ENCODE results near the gene PHF12.

Gene PHF12

DNA sequence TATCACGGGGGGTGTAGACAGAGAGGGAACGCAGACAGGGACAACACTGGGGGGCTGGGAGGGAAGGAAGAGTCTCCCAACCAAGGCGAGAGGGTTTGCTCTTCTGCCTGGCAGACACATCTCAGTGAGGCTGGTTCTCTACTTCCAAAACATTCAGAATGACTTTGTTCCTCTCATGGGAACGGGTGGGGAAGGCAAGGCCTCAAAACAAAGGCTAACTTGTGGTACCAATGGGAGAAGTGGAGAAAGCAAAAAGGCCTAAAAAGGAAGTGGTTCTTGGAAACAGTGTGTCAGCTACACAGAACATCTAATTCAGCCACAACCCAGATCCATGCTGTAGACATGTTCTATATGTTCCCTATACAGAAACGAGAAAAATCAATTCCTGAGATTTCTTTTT, 61.3 kb downstream of the PHF12 start:
- peaks cover 4 to 12% of the 10 kb centered on the region in 2 donors for H3K4me1 ChIP-seq (ENCODE audit: control insufficient read depth in 1 of 2, insufficient read depth in 2 of 2, low read length in 2 of 2)
- no peak overlapping the region for H3K4me3 ChIP-seq (ENCODE audit: low read depth in 1 of 2, low read length in 2 of 2)
- no peaks in the 10 kb centered on the region for H3K27me3 ChIP-seq (ENCODE audit: control insufficient read depth in 1 of 2, insufficient read depth in 2 of 2, low read length in 2 of 2)
- H3K36me3 ChIP-seq (ENCODE audit: control insufficient read depth in 1 of 2, insufficient read depth in 2 of 2, low read length in 2 of 2) = peaks cover 0 to 19% of the 10 kb centered on the region in 2 donors
- H3K27ac ChIP-seq (ENCODE audit: low read depth, low read length) = no peak overlapping the region
- no peak overlapping the region for H3K9ac ChIP-seq (ENCODE audit: low read depth in 1 of 2, low read length in 2 of 2)
- no peaks in the 10 kb centered on the region for H3K9me3 ChIP-seq (ENCODE audit: control insufficient read depth in 1 of 2, low read length in 2 of 2)

DNA sequence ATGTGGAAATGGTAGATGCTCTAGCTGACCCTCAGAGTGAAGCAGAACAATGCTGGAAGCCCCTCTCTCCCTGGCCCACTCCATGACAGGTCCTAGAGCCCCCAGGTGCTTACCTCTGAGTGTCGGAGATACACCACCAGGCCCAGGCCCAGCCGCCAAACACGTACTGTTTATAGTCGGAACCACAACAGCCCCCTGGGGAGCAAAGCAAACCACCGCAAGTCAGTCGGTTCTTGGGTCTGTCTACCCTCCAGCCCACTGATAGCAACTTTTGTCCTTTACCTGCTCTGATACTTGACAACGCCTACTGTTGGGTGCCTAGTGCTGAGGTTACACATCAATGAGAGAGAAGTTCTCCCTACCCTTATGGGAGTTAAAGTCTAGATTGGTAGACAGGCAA, 62.5 kb downstream of the PHF12 start:
- H3K9ac ChIP-seq (ENCODE audit: low read depth in 1 of 2, low read length in 2 of 2) = no peak overlapping the region
- peaks cover 0 to 30% of the 10 kb centered on the region in 2 donors for H3K36me3 ChIP-seq (ENCODE audit: control insufficient read depth in 1 of 2, insufficient read depth in 2 of 2, low read length in 2 of 2)
- no peak overlapping the region for H3K4me3 ChIP-seq (ENCODE audit: low read depth in 1 of 2, low read length in 2 of 2)
- no peak overlapping the region for H3K27ac ChIP-seq (ENCODE audit: low read depth, low read length)
- H3K4me1 ChIP-seq (ENCODE audit: control insufficient read depth in 1 of 2, insufficient read depth in 2 of 2, low read length in 2 of 2) = peaks cover 4 to 12% of the 10 kb centered on the region in 2 donors
- H3K27me3 ChIP-seq (ENCODE audit: control insufficient read depth in 1 of 2, insufficient read depth in 2 of 2, low read length in 2 of 2) = no peaks in the 10 kb centered on the region
- H3K9me3 ChIP-seq (ENCODE audit: control insufficient read depth in 1 of 2, low read length in 2 of 2) = no peaks in the 10 kb centered on the region

DNA sequence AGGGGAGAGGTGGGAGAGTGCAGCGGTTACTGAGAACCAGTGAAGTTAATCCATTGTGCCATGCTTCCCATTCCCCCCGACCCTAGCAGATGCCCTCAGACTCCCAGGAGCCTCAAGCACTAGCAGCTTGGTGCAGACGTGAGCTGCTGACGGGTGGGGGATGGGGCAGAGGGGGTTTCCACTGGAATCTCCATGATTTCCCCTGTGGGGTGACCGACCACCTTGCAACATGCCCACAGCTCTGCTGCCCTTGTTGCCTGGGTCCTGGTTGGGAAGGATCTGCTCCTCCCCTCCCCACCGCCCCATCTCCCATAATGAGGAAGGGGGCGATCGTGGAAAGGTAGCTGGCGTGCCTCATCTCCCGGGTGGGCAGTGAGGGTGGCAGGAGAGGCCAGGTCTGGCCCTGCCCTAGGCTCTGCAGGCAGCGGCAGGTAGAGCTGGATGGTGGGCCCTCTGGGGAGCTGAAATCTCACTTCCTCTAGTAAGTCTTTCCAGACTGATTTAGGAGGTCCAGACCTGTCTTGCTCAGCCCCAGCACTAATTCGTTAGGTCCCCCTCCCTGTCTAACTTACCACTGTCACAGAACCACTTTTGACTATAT, 63.3 kb downstream of the PHF12 start:
- H3K9me3 ChIP-seq (ENCODE audit: control insufficient read depth in 1 of 2, low read length in 2 of 2) = no peaks in the 10 kb centered on the region
- no peak overlapping the region for H3K4me3 ChIP-seq (ENCODE audit: low read depth in 1 of 2, low read length in 2 of 2)
- H3K27me3 ChIP-seq (ENCODE audit: control insufficient read depth in 1 of 2, insufficient read depth in 2 of 2, low read length in 2 of 2) = no peaks in the 10 kb centered on the region
- no peak overlapping the region for H3K9ac ChIP-seq (ENCODE audit: low read depth in 1 of 2, low read length in 2 of 2)
- H3K27ac ChIP-seq (ENCODE audit: low read depth, low read length) = no peak overlapping the region
- H3K4me1 ChIP-seq (ENCODE audit: control insufficient read depth in 1 of 2, insufficient read depth in 2 of 2, low read length in 2 of 2) = peaks cover 1 to 7% of the 10 kb centered on the region in 2 donors
- peaks cover 0 to 39% of the 10 kb centered on the region in 2 donors for H3K36me3 ChIP-seq (ENCODE audit: control insufficient read depth in 1 of 2, insufficient read depth in 2 of 2, low read length in 2 of 2)

DNA sequence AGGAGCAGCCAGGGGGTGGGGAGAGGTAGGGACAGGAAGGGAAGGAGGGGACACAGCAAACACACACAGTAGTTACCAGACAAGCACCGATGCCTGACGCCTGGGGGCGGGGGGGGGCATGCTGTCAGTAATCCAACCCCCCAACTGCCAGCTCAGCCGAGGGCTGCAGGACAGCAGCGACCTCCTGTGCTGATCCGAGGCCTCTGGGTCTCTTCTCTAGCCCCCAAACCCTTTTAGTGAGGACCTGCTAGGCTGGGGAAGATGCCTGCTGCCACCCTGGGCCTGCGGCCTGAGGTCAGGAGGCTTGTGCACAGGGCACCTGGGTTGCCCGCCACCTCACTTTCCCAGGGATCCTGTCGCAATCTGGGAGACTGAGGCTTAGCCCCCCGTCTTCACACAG, 65.4 kb downstream of the PHF12 start:
- Histone ChIP-seq H3K27me3 (ENCODE audit: control insufficient read depth in 1 of 2, insufficient read depth in 2 of 2, low read length in 2 of 2) (no peaks in the 10 kb centered on the region), H3K36me3 (ENCODE audit: control insufficient read depth in 1 of 2, insufficient read depth in 2 of 2, low read length in 2 of 2) (peaks cover 17 to 54% of the 10 kb centered on the region in 2 donors), H3K4me1 (ENCODE audit: control insufficient read depth in 1 of 2, insufficient read depth in 2 of 2, low read length in 2 of 2) (peaks cover 0 to 3% of the 10 kb centered on the region in 2 donors), H3K4me3 (ENCODE audit: low read depth in 1 of 2, low read length in 2 of 2) (no peak overlapping the region), H3K9ac (ENCODE audit: low read depth in 1 of 2, low read length in 2 of 2) (no peak overlapping the region), H3K27ac (ENCODE audit: low read depth, low read length) (no peak overlapping the region), H3K9me3 (ENCODE audit: control insufficient read depth in 1 of 2, low read length in 2 of 2) (no peaks in the 10 kb centered on the region)

DNA sequence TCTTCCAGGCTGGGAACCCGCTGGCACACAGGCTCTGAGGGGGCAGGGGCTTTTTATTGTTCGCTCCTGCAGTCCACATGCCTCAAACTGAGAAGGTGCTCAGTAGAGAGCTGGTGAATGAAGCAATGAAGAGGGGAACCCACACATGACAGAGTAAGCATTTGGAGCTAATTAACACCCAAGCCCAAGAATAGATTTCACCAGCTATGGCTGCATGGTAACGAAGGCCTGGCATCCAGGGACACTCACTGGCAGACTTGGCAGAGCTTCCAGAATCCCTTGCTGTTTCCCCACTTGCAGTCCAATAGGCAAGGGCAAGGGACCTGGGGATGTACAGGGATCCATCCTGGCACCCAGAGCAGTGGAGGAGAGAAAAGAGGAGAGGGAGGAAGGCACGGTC, 66.0 kb downstream of the PHF12 start:
- Histone ChIP-seq H3K4me1 (ENCODE audit: control insufficient read depth in 1 of 2, insufficient read depth in 2 of 2, low read length in 2 of 2) (peaks cover 0 to 3% of the 10 kb centered on the region in 2 donors), H3K4me3 (ENCODE audit: low read depth in 1 of 2, low read length in 2 of 2) (no peak overlapping the region), H3K9ac (ENCODE audit: low read depth in 1 of 2, low read length in 2 of 2) (no peak overlapping the region), H3K27ac (ENCODE audit: low read depth, low read length) (no peak overlapping the region), H3K27me3 (ENCODE audit: control insufficient read depth in 1 of 2, insufficient read depth in 2 of 2, low read length in 2 of 2) (no peaks in the 10 kb centered on the region), H3K9me3 (ENCODE audit: control insufficient read depth in 1 of 2, low read length in 2 of 2) (no peaks in the 10 kb centered on the region), H3K36me3 (ENCODE audit: control insufficient read depth in 1 of 2, insufficient read depth in 2 of 2, low read length in 2 of 2) (peaks cover 23 to 60% of the 10 kb centered on the region in 2 donors)

DNA sequence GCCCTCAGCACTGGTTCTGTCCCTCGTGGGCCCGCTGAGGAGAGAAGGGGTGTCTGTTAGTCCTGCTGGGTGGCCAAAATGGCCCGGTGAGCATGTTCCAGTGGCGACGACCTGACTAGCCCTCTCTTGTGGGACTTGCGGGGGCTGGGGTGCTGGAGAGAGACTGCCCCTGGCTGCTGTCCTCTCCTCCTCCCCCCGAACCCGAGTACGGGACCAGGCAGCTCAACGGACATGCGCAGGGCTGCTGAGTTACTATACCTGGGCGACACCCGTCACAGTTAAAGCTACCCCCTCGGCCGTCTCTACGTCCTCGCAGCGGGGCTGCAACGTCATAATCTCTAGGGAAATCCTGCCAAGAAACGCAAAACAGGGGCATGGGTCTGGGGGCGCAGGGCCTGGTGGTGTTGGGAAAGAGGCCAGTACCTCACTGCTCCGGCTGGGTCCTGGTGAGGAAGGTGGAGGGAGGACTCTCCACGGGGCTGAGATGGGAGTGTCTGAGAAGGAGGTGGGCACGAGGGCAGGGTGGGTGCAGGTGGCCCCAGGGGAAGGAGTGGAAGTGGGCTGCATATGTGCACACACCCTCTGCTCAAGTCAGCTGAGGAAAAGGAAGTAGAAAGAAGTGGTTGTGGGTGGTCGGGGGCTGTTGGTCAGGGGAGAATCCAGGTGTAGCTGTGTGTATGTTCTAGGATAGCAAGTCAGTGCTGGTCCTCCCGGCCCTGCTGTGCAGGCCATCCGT, 67.2 kb downstream of the PHF12 start:
- H3K9ac ChIP-seq (ENCODE audit: low read depth in 1 of 2, low read length in 2 of 2) = no peak overlapping the region
- no peaks in the 10 kb centered on the region for H3K27me3 ChIP-seq (ENCODE audit: control insufficient read depth in 1 of 2, insufficient read depth in 2 of 2, low read length in 2 of 2)
- no peaks in the 10 kb centered on the region for H3K9me3 ChIP-seq (ENCODE audit: control insufficient read depth in 1 of 2, low read length in 2 of 2)
- no peaks in the 10 kb centered on the region for H3K4me1 ChIP-seq (ENCODE audit: control insufficient read depth in 1 of 2, insufficient read depth in 2 of 2, low read length in 2 of 2)
- no peak overlapping the region for H3K4me3 ChIP-seq (ENCODE audit: low read depth in 1 of 2, low read length in 2 of 2)
- H3K27ac ChIP-seq (ENCODE audit: low read depth, low read length) = no peak overlapping the region
- H3K36me3 ChIP-seq (ENCODE audit: control insufficient read depth in 1 of 2, insufficient read depth in 2 of 2, low read length in 2 of 2) = peaks cover 23 to 72% of the 10 kb centered on the region in 2 donors

DNA sequence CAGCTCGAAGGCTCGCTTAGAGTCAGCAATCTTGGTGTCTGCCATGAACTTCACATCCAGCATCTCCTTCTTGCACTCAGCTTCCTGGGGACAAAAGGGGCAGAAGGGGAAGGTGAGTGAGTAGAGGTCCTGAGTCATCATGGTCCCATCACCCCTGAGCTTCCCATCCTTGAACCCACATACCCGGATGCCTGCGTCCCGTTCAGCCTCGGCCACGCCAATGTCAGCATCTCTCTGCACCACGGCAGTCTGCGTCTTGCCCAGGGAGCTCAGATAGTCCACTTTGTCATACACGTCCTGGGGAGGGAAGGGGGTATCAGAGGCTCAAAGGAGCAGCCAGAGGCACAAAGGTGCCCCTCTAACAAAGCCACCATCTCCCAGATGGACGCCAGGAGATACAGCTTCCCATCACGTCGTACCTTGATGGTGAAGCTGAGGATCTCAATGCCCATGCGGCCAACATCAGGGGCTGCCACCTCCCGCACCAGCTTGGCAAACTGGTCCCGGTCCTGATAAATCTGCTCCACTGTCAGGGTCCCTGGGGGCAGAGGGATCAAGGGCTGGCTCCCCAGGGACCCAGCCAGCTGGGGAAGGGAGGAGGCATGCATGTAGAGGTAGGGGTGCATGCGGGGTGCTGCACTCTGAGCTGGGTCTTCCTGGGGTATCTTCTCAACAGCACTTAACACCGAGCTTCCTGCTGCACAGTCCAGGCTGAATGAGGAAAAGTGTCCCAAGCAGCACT, 69.0 kb downstream of the PHF12 start:
- Histone ChIP-seq H3K27ac (ENCODE audit: low read depth, low read length) (no peak overlapping the region), H3K4me1 (ENCODE audit: control insufficient read depth in 1 of 2, insufficient read depth in 2 of 2, low read length in 2 of 2) (no peaks in the 10 kb centered on the region), H3K9ac (ENCODE audit: low read depth in 1 of 2, low read length in 2 of 2) (no peak overlapping the region), H3K4me3 (ENCODE audit: low read depth in 1 of 2, low read length in 2 of 2) (no peak overlapping the region), H3K27me3 (ENCODE audit: control insufficient read depth in 1 of 2, insufficient read depth in 2 of 2, low read length in 2 of 2) (no peaks in the 10 kb centered on the region), H3K9me3 (ENCODE audit: control insufficient read depth in 1 of 2, low read length in 2 of 2) (no peaks in the 10 kb centered on the region), H3K36me3 (ENCODE audit: control insufficient read depth in 1 of 2, insufficient read depth in 2 of 2, low read length in 2 of 2) (peaks cover 23 to 72% of the 10 kb centered on the region in 2 donors)

DNA sequence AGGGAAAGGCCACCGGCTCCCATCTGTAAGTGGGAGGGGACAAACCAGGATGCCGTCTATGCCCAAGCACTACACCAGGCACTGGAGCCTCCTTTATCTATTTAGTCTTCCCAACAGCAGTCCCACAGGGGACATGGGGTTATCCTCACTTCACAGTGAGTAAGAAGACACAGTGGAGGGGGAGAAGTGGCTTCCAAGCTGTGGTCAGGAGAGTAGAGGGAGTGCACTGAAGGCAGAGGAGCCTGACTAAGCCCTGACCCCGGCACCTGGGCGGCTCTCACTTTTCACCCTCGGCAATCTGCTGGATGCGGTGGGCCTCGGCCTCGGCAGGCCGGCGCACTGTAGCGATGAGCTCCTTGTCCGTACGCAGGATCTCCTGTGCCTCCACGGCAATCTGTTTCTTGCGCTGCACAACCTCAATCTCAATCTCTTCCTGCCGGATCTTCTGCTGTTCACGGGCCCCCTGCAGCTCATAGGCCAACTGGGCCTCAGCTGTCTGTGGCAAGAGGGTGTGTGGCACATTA, 69.7 kb downstream of the PHF12 start:
- peaks cover 23 to 69% of the 10 kb centered on the region in 2 donors for H3K36me3 ChIP-seq (ENCODE audit: control insufficient read depth in 1 of 2, insufficient read depth in 2 of 2, low read length in 2 of 2)
- H3K27ac ChIP-seq (ENCODE audit: low read depth, low read length) = no peak overlapping the region
- H3K27me3 ChIP-seq (ENCODE audit: control insufficient read depth in 1 of 2, insufficient read depth in 2 of 2, low read length in 2 of 2) = no peaks in the 10 kb centered on the region
- H3K4me1 ChIP-seq (ENCODE audit: control insufficient read depth in 1 of 2, insufficient read depth in 2 of 2, low read length in 2 of 2) = no peaks in the 10 kb centered on the region
- no peaks in the 10 kb centered on the region for H3K9me3 ChIP-seq (ENCODE audit: control insufficient read depth in 1 of 2, low read length in 2 of 2)
- no peak overlapping the region for H3K4me3 ChIP-seq (ENCODE audit: low read depth in 1 of 2, low read length in 2 of 2)
- H3K9ac ChIP-seq (ENCODE audit: low read depth in 1 of 2, low read length in 2 of 2) = no peak overlapping the region

DNA sequence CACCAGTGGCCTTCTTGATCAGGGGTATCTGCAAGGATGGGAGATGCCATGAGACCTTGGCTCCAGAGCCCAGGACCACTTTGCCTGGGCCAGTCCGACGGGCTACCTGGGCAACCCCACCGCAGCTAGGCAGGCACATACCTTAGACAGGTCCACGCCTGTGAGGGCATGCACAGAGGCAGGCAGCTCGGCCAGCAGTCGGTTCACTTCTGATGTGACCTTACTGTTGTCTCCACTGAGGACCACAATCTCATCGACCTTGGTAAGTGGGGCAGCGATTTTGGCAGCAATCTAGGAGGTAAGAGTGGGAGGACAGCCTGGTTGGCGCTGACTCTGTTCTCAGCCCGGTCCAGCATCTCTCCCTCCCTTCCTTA, 70.8 kb downstream of the PHF12 start:
- Histone ChIP-seq H3K36me3 (ENCODE audit: control insufficient read depth in 1 of 2, insufficient read depth in 2 of 2, low read length in 2 of 2) (peaks cover 23 to 67% of the 10 kb centered on the region in 2 donors), H3K4me3 (ENCODE audit: low read depth in 1 of 2, low read length in 2 of 2) (no peak overlapping the region), H3K4me1 (ENCODE audit: control insufficient read depth in 1 of 2, insufficient read depth in 2 of 2, low read length in 2 of 2) (peaks cover 0 to 6% of the 10 kb centered on the region in 2 donors), H3K27ac (ENCODE audit: low read depth, low read length) (no peak overlapping the region), H3K9me3 (ENCODE audit: control insufficient read depth in 1 of 2, low read length in 2 of 2) (no peaks in the 10 kb centered on the region), H3K27me3 (ENCODE audit: control insufficient read depth in 1 of 2, insufficient read depth in 2 of 2, low read length in 2 of 2) (no peaks in the 10 kb centered on the region), H3K9ac (ENCODE audit: low read depth in 1 of 2, low read length in 2 of 2) (no peak overlapping the region)

Data from duodenal mucosa (tissue), 2 donors.